ENCODE results near the gene CSMD2.

DNA sequence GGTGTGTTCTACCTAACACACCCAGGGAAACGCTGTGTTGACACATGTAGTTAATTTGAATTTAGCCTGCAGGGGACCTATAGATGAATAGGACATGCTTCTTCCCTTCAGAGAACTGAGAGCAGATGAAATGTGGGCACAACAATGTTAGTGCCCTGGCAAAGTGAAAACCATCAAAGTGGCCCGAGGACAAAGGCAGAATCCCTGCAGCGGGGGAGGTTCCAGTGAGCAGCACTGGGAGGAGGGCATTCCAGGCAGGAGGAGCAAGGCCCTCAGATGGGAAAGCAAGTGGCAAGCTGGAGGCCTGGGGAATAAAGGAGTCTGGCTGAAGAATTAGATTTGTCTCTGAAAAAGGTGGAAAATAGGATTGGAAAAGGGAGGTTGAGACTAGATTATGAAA is 48.9 kb upstream of the CSMD2 start:
- TF ChIP-seq, protein P1, sequence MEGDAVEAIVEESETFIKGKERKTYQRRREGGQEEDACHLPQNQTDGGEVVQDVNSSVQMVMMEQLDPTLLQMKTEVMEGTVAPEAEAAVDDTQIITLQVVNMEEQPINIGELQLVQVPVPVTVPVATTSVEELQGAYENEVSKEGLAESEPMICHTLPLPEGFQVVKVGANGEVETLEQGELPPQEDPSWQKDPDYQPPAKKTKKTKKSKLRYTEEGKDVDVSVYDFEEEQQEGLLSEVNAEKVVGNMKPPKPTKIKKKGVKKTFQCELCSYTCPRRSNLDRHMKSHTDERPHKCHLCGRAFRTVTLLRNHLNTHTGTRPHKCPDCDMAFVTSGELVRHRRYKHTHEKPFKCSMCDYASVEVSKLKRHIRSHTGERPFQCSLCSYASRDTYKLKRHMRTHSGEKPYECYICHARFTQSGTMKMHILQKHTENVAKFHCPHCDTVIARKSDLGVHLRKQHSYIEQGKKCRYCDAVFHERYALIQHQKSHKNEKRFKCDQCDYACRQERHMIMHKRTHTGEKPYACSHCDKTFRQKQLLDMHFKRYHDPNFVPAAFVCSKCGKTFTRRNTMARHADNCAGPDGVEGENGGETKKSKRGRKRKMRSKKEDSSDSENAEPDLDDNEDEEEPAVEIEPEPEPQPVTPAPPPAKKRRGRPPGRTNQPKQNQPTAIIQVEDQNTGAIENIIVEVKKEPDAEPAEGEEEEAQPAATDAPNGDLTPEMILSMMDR (conservative IDR thresholded peaks at IDR 0.05; ENCODE audit: low read length), result no peak
- TF ChIP-seq EZH2phosphoT487 (IDR thresholded peaks at IDR 0.05; ENCODE audit: borderline replicate concordance), result no peak
